ENCODE results near the gene RPA1. TPM values are rescaled to one million over a fixed set of nuclear protein-coding genes. Genes with fewer than 3 reads are reported as not detected.
"Not testable (repeated sequence)": the region's sequence is repeated elsewhere in the genome, so short reads cannot be mapped to it uniquely, and the experiment has no call there.

RPA1 gene
- total and polyA plus RNA-seq, 2 experiments from 2014 or later = 15.2 to 33.6 TPM

DNA sequence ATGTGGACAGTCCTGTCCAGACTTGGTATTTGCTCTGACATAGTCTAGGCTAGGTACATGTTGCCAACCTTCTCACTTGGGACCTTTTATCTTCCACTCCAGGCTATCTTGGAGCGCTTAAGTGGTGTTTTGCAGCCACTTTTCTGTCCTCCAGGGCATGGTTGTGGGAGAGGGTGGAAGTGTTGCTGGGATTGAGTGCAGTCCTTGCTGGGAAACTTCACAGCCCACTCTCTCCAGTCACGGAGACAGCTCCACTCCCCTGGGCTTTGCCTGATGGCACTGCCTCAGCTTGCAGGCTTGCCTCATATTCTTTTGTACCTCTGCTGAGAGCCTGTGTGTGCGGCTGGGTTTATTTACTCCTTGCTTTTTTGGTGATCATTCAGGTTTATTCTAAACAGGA, 17.4 kb downstream of the RPA1 start:
- Histone ChIP-seq H3K9me2 (replicated peaks; ENCODE audit: insufficient read depth) (no peaks in the 10 kb centered on the region), H4K20me1 (ENCODE audit: insufficient read depth, poor library complexity, severe bottlenecking) (no peaks in the 10 kb centered on the region), H3K79me2 (no peaks in the 10 kb centered on the region), H3K36me3 (replicated peaks; ENCODE audit: insufficient read depth, low read depth) (no peaks in the 10 kb centered on the region), H3K4me3 (no peak overlapping the region), H3K27me3 (no peaks in the 10 kb centered on the region), H3K4me2 (no peak overlapping the region), H3K9me3 (ENCODE audit: low read depth) (no peaks in the 10 kb centered on the region), H3K4me1 (ENCODE audit: insufficient read depth) (no peaks in the 10 kb centered on the region), H3K27ac (no peak overlapping the region), H2AFZ (no peak overlapping the region)
- 80% methylated on average over 3 of the region's 3 CpGs for WGBS (ENCODE audit: low lambda C conversion rate, missing lambda C conversion rate)
- no peak for DNase-seq (ENCODE audit: low spot score)
- TF ChIP-seq EZH2phosphoT487 (IDR thresholded peaks at IDR 0.05; ENCODE audit: low read depth, severe bottlenecking, unreplicated experiment) = no peak

DNA sequence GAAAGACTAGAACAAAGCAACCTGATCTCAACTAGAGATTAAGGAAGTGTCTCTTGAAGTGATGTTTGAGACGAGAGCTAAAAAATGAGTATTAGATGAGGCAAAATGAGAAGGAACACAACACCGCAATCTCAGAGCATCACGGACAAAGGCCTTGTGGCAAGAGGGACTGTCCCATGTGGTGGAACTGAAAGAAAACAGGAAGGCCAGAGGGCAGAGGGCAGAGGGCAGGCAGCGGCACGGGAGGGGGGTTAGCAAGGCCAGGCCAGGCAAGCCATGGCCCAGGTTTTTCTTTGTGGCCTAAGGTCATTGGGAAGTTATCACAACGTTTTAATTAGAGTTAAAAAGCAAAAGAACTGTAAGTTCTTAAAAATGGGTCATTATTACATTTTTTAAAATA, 22.5 kb downstream of the RPA1 start:
- TF ChIP-seq EZH2phosphoT487 (IDR thresholded peaks at IDR 0.05; ENCODE audit: low read depth, severe bottlenecking, unreplicated experiment) = no peak
- TF ChIP-seq, protein P1, sequence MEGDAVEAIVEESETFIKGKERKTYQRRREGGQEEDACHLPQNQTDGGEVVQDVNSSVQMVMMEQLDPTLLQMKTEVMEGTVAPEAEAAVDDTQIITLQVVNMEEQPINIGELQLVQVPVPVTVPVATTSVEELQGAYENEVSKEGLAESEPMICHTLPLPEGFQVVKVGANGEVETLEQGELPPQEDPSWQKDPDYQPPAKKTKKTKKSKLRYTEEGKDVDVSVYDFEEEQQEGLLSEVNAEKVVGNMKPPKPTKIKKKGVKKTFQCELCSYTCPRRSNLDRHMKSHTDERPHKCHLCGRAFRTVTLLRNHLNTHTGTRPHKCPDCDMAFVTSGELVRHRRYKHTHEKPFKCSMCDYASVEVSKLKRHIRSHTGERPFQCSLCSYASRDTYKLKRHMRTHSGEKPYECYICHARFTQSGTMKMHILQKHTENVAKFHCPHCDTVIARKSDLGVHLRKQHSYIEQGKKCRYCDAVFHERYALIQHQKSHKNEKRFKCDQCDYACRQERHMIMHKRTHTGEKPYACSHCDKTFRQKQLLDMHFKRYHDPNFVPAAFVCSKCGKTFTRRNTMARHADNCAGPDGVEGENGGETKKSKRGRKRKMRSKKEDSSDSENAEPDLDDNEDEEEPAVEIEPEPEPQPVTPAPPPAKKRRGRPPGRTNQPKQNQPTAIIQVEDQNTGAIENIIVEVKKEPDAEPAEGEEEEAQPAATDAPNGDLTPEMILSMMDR (IDR thresholded peaks at IDR 0.05; ENCODE audit: poor library complexity) = no peak
- no peak for TF ChIP-seq EZH2 (IDR thresholded peaks at IDR 0.05; ENCODE audit: borderline replicate concordance)
- H3K36me3 ChIP-seq (replicated peaks; ENCODE audit: insufficient read depth, low read depth) = no peaks in the 10 kb centered on the region
- H3K27ac ChIP-seq = no peak overlapping the region
- H3K27me3 ChIP-seq = no peaks in the 10 kb centered on the region
- WGBS (ENCODE audit: low lambda C conversion rate, missing lambda C conversion rate) = 75% methylated on average over 6 of the region's 6 CpGs
- H3K9me3 ChIP-seq (ENCODE audit: low read depth) = no peaks in the 10 kb centered on the region
- H3K9me2 ChIP-seq (replicated peaks; ENCODE audit: insufficient read depth) = no peaks in the 10 kb centered on the region
- H2AFZ ChIP-seq = no peak overlapping the region
- H3K4me3 ChIP-seq = no peak overlapping the region
- H4K20me1 ChIP-seq (ENCODE audit: insufficient read depth, poor library complexity, severe bottlenecking) = no peaks in the 10 kb centered on the region
- no peaks in the 10 kb centered on the region for H3K79me2 ChIP-seq
- no peak overlapping the region for H3K4me2 ChIP-seq
- no peaks in the 10 kb centered on the region for H3K4me1 ChIP-seq (ENCODE audit: insufficient read depth)
- no peak for DNase-seq (ENCODE audit: low spot score)

DNA sequence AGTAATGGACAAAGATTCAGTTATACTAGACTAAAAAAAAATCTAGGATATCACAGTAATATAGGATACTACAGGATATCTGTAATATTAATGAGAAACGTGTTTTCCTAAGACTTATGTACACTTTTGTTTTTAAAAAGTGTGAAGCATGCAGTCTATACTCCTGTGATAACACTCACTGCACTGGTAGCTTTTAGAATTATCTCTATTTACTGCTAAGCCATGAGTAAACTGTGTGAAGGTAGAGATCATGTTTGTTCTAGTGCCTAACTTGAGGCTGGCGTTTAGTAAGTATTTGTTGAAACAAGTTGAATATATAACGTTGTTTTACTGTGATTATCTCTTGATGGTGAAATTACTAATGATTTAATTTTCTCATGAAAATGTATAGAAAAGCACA, 23.9 kb downstream of the RPA1 start:
- H3K27ac ChIP-seq = no peak overlapping the region
- no peak for DNase-seq (ENCODE audit: low spot score)
- no peaks in the 10 kb centered on the region for H3K79me2 ChIP-seq
- no peak overlapping the region for H3K4me3 ChIP-seq
- no peaks in the 10 kb centered on the region for H3K9me3 ChIP-seq (ENCODE audit: low read depth)
- no peaks in the 10 kb centered on the region for H3K9me2 ChIP-seq (replicated peaks; ENCODE audit: insufficient read depth)
- WGBS (ENCODE audit: low lambda C conversion rate, missing lambda C conversion rate) = 57% methylated on average over 3 of the region's 3 CpGs
- H3K4me2 ChIP-seq = no peak overlapping the region
- H3K27me3 ChIP-seq = no peaks in the 10 kb centered on the region
- no peak overlapping the region for H2AFZ ChIP-seq
- no peaks in the 10 kb centered on the region for H3K36me3 ChIP-seq (replicated peaks; ENCODE audit: insufficient read depth, low read depth)
- H3K4me1 ChIP-seq (ENCODE audit: insufficient read depth) = no peaks in the 10 kb centered on the region
- no peaks in the 10 kb centered on the region for H4K20me1 ChIP-seq (ENCODE audit: insufficient read depth, poor library complexity, severe bottlenecking)
- TF ChIP-seq EZH2phosphoT487 (IDR thresholded peaks at IDR 0.05; ENCODE audit: low read depth, severe bottlenecking, unreplicated experiment) = peak; percentile 95
- TF ChIP-seq EZH2 (IDR thresholded peaks at IDR 0.05; ENCODE audit: borderline replicate concordance) = no peak

DNA sequence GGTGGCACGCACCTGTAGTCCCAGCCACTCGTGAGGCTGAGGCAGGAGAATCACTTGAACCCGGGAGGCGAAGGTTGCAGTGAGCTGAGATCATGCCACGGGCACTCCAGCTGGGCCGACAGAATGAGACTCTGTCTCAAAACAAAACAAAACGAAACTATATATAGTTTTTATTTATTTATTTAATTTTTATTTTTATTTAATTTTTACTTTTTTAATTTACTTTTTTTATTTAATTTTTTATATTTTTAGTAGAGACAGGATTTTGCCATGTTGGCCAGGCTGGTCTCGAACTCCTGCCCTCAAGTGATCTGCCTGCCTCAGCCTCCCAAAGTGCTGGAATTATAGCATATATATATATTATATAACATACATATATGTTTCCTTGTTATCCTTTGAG, 26.7 kb downstream of the RPA1 start:
- not testable (repeated sequence) for H3K9me2 ChIP-seq (replicated peaks; ENCODE audit: insufficient read depth); DNase-seq (ENCODE audit: low spot score); H3K36me3 ChIP-seq (replicated peaks; ENCODE audit: insufficient read depth, low read depth); H4K20me1 ChIP-seq (ENCODE audit: insufficient read depth, poor library complexity, severe bottlenecking); H3K27ac ChIP-seq; H3K4me2 ChIP-seq; H3K79me2 ChIP-seq; H2AFZ ChIP-seq; H3K4me3 ChIP-seq; H3K9me3 ChIP-seq (ENCODE audit: low read depth); H3K4me1 ChIP-seq (ENCODE audit: insufficient read depth); H3K27me3 ChIP-seq
- WGBS (ENCODE audit: low lambda C conversion rate, missing lambda C conversion rate) = 96% methylated on average over 8 of the region's 8 CpGs

DNA sequence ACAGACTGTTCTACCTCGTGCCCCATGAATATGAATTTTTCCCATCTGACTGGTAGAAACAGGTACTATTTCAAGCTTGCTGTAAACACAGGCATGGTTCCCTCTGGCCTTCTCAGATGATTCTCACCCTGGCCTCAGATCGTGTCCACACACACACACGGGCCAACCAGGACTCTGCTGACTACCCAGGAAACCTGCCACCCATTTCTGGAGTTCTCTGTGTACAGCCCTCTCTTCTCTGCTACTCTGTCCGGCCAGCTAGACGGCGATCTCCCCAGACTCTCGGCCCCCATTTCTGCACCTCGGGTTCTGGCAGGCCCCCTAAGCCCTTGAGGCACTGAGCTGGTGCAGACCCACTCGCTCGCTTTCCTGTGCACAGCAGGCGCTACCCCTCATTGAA, 31.2 kb downstream of the RPA1 start:
- H4K20me1 ChIP-seq (ENCODE audit: insufficient read depth, poor library complexity, severe bottlenecking) = no peaks in the 10 kb centered on the region
- 89% methylated on average over 11 of the region's 11 CpGs for WGBS (ENCODE audit: low lambda C conversion rate, missing lambda C conversion rate)
- H3K4me2 ChIP-seq = no peak overlapping the region
- H3K79me2 ChIP-seq = no peaks in the 10 kb centered on the region
- no peaks in the 10 kb centered on the region for H3K27me3 ChIP-seq
- H3K9me3 ChIP-seq (ENCODE audit: low read depth) = no peaks in the 10 kb centered on the region
- no peaks in the 10 kb centered on the region for H3K9me2 ChIP-seq (replicated peaks; ENCODE audit: insufficient read depth)
- H3K4me3 ChIP-seq = no peak overlapping the region
- H2AFZ ChIP-seq = no peak overlapping the region
- no peaks in the 10 kb centered on the region for H3K36me3 ChIP-seq (replicated peaks; ENCODE audit: insufficient read depth, low read depth)
- no peak for DNase-seq (ENCODE audit: low spot score)
- H3K27ac ChIP-seq = no peak overlapping the region
- no peak for TF ChIP-seq EZH2phosphoT487 (IDR thresholded peaks at IDR 0.05; ENCODE audit: low read depth, severe bottlenecking, unreplicated experiment)
- TF ChIP-seq, protein P1 (IDR thresholded peaks at IDR 0.05; ENCODE audit: poor library complexity) = no peak
- TF ChIP-seq EZH2 (IDR thresholded peaks at IDR 0.05; ENCODE audit: borderline replicate concordance) = no peak
- H3K4me1 ChIP-seq (ENCODE audit: insufficient read depth) = no peaks in the 10 kb centered on the region
